Keratinocyte (primary cell): ENCODE results near the gene DVL2.

Experiments
- CTCF ChIP-seq, 3 experiments: IDR thresholded peaks in 1 of 3; conservative IDR thresholded peaks in 1 of 3; optimal IDR thresholded peaks in 1 of 3; 2 replicates in 2 of 3; 3 replicates in 1 of 3; pipeline versions ENCODE3 to v1.5.1; 2011; ENCODE audit warnings: low read length in 3 of 3, mild to moderate bottlenecking in 3 of 3, moderate library complexity in 2 of 3, control low read depth in 1 of 3, inconsistent platforms in 1 of 3; ENCODE audit not compliant: insufficient read depth in 2 of 3; ENCODE audit errors: extremely low read depth in 1 of 3
- EZH2 ChIP-seq: IDR thresholded peaks from one replicate; pipeline ENCODE4 v1.6.1; 2012; ENCODE audit warnings: inconsistent platforms, mild to moderate bottlenecking, low read length, moderate library complexity

DNA sequence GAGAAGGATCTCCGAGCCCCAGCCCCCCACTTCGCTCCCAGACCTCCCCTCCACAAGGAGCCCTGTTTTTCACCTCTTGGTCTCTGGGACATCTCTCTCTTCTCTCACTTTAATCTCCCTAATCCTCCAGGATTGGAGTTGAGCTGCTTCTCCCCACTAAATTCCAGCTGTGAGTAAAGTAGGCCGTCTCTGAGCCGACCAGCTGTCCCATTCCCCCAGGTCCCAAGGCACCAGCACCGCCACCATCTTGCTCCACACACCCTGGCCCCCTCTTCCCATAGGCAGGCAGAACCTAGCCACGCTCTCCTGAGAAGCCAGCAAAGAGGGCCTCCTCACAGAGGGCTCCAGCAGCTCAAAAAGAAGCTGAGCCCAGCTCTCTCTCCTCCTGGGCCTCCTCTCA is 15.6 kb downstream of the DVL2 start:
- no peak for TF ChIP-seq CTCF (optimal IDR thresholded peaks at IDR 0.05 in 1 of 3, IDR thresholded peaks at IDR 0.05 in 1 of 3, conservative IDR thresholded peaks at IDR 0.05 in 1 of 3; ENCODE audit: extremely low read depth in 1 of 3, insufficient read depth in 2 of 3, low read length in 3 of 3)
- no peak for TF ChIP-seq EZH2
